Keratinocyte (primary cell): ENCODE measurements around the gene ZNF888. TPM values are rescaled to one million over a fixed set of nuclear protein-coding genes. Genes with fewer than 3 reads are reported as not detected.
"Not testable (repeated sequence)": the region's sequence is repeated elsewhere in the genome, so short reads cannot be mapped to it uniquely, and the experiment has no call there.

Source experiments
- DNase-seq: peaks from one replicate; pipeline ENCODE4 v3.0.0-alpha.2; 2011; ENCODE audit warnings: low read depth, missing footprints, low spot score
- FAIRE-seq: peaks from 2 replicates; lab custom pipeline; 2011; peaks lifted over from hg19 to GRCh38; lab: Jason Lieb, UNC
- H2AFZ ChIP-seq: 2 replicates; pipeline ENCODE4 v1.6.0; 2012; ENCODE audit warnings: low read length, control low read depth, inconsistent platforms; ENCODE audit not compliant: control insufficient read depth
- H3K27ac ChIP-seq: 2 replicates; pipeline ENCODE4 v1.5.1; 2011; ENCODE audit warnings: low read length; ENCODE audit not compliant: control insufficient read depth, insufficient read depth
- H3K27me3 ChIP-seq: 3 replicates; pipeline ENCODE4 v1.6.0; 2011; ENCODE audit warnings: low read length; ENCODE audit not compliant: control insufficient read depth, insufficient read depth; ENCODE audit errors: extremely low read depth
- H3K36me3 ChIP-seq, 2 experiments: 2 replicates in 1 of 2; 3 replicates in 1 of 2; pipeline ENCODE4 v1.5.1; 2011; ENCODE audit warnings: low read length in 2 of 2, mild to moderate bottlenecking in 1 of 2; ENCODE audit not compliant: control insufficient read depth in 2 of 2, insufficient read depth in 2 of 2; ENCODE audit errors: extremely low read depth in 1 of 2
- H3K4me1 ChIP-seq: 3 replicates; pipeline ENCODE4 v1.5.1; 2011; ENCODE audit warnings: low read length; ENCODE audit not compliant: control insufficient read depth, insufficient read depth; ENCODE audit errors: extremely low read depth
- H3K4me2 ChIP-seq: 3 replicates; pipeline ENCODE4 v1.6.0; 2011; ENCODE audit warnings: low read depth, low read length; ENCODE audit not compliant: control insufficient read depth, insufficient read depth; ENCODE audit errors: extremely low read depth
- H3K4me3 ChIP-seq, 3 experiments: fragments of 200-600 bp in 1 of 3; sonication (generic) in 1 of 3; 2 replicates in 2 of 3; 3 replicates in 1 of 3; pipeline ENCODE4 v1.5.1; 2011 to 2016; ENCODE audit warnings: low read length in 3 of 3, mild to moderate bottlenecking in 3 of 3, control low read depth in 2 of 3, inconsistent platforms in 1 of 3, low read depth in 1 of 3, mixed read lengths in 1 of 3, mixed run types in 1 of 3, moderate library complexity in 1 of 3; ENCODE audit not compliant: control insufficient read depth in 2 of 3, insufficient read depth in 2 of 3; ENCODE audit errors: extremely low read depth in 1 of 3
- H3K79me2 ChIP-seq: 2 replicates; pipeline ENCODE4 v1.6.0; 2012; ENCODE audit warnings: low read length; ENCODE audit not compliant: control insufficient read depth, insufficient read depth
- H3K9ac ChIP-seq: 3 replicates; pipeline ENCODE4 v1.6.0; 2011; ENCODE audit warnings: low read length; ENCODE audit not compliant: control insufficient read depth, insufficient read depth; ENCODE audit errors: extremely low read depth
- H3K9me1 ChIP-seq: 3 replicates; pipeline ENCODE4 v1.6.0; 2011; ENCODE audit warnings: low read length; ENCODE audit not compliant: control insufficient read depth, insufficient read depth; ENCODE audit errors: extremely low read depth
- H3K9me3 ChIP-seq: 2 replicates; pipeline ENCODE4 v1.5.1; 2012; ENCODE audit warnings: low read depth, low read length; ENCODE audit not compliant: control insufficient read depth
- H4K20me1 ChIP-seq: 3 replicates; pipeline ENCODE4 v1.6.0; 2011; ENCODE audit warnings: low read length; ENCODE audit not compliant: control insufficient read depth, insufficient read depth; ENCODE audit errors: extremely low read depth
- EZH2 ChIP-seq: IDR thresholded peaks from one replicate; pipeline ENCODE4 v1.6.1; 2012; ENCODE audit warnings: inconsistent platforms, mild to moderate bottlenecking, low read length, moderate library complexity
- dilution Hi-C: fragments of 300-500 bp; cut with MboI; formaldehyde crosslinking; loops from one replicate; pipeline ENCODE4 v1.7.0; 2020; ENCODE audit warnings: low sequenced_read_pairs; ENCODE audit not compliant: extremely low pct_ligation_motif_present
- polyA plus RNA-seq, 5 experiments: library from polyadenylated mRNA; depleted of rRNA in 3 of 5; stranded (reverse) in 3 of 5; stranded (forward) in 1 of 5; unstranded in 1 of 5; fragments of >200 nt; gene quantifications; 1 replicate in 1 of 5; 2 replicates in 3 of 5; 3 replicates in 1 of 5; pipeline versions ENCODE4 v1.2.1 to v1.2.3, GENCODE V29; 2011 to 2012; ENCODE audit warnings: missing spikeins in 2 of 5, low read depth in 1 of 5, low replicate concordance in 1 of 5
- TF ChIP-seq, protein P1 (sequence below), 3 experiments: IDR thresholded peaks in 1 of 3; conservative IDR thresholded peaks in 1 of 3; optimal IDR thresholded peaks in 1 of 3; 2 replicates in 2 of 3; 3 replicates in 1 of 3; pipeline versions ENCODE3 to v1.5.1; 2011; ENCODE audit warnings: low read length in 3 of 3, mild to moderate bottlenecking in 3 of 3, moderate library complexity in 2 of 3, control low read depth in 1 of 3, inconsistent platforms in 1 of 3; ENCODE audit not compliant: insufficient read depth in 2 of 3; ENCODE audit errors: extremely low read depth in 1 of 3

The ZNF888 gene
- polyA plus RNA-seq, 1 donor (not counting 4 experiments of a cell fraction or from before 2014, with no cell fraction given): 3.1 TPM

DNA sequence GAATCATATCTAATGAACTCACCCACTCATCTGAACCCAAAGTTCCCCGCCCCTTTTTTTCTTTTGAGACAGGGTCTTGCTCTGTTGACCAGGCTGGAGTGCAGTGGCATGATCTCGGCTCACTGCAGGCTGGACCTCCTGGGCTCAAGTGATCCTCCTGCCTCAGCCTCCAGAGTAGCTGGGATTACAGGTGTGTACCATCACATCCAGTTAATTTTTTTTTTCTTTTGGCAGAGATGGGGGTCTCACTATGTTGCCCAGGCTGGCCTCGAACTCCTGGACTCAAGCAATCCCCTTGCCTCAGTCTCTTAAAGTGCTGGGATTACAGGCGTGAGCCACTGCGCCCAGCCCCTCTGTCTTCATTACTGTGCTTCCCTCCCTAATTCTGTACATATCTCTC, 17.7 kb upstream of the ZNF888 start:
- FAIRE-seq, H3K9ac ChIP-seq, H3K4me2 ChIP-seq, DNase-seq, H2AFZ ChIP-seq, H3K4me1 ChIP-seq, H4K20me1 ChIP-seq, H3K9me3 ChIP-seq, H3K9me1 ChIP-seq, H3K27ac ChIP-seq, H3K27me3 ChIP-seq, H3K36me3 ChIP-seq, dilution Hi-C loops, H3K4me3 ChIP-seq: not testable (repeated sequence)
- peaks cover 13% of the 10 kb centered on the region for H3K79me2 ChIP-seq

DNA sequence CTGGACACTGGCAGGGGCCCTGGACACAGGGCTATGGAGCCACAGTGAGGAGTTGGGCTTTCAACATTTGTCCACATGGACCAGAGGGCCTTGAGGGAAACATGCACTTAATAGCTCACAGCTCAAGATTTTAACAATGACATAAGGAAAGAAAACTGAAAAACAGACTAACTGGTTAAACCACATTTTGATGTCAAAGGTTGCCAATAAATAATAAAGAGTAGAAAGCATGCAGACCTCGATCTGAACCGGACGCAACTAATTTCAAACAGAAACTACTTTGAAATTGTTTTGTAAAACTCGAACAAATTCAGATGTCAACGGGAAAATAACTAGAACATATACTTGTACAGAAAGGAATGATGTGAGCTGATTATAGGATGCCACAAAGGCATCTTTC, 15.5 kb upstream of the ZNF888 start:
- FAIRE-seq (no peak), DNase-seq (no peak)
- no peak overlapping the region for H2AFZ ChIP-seq
- H3K4me1 ChIP-seq: no peaks in the 10 kb centered on the region
- no peaks in the 10 kb centered on the region for H3K9me1 ChIP-seq
- H3K9ac ChIP-seq: no peak overlapping the region
- no peaks in the 10 kb centered on the region for H4K20me1 ChIP-seq
- no peak overlapping the region for H3K4me2 ChIP-seq
- no peak overlapping the region for H3K4me3 ChIP-seq
- no peaks in the 10 kb centered on the region for H3K27me3 ChIP-seq
- H3K79me2 ChIP-seq: peaks cover 13% of the 10 kb centered on the region
- peaks cover 0 to 1% of the 10 kb centered on the region in 2 experiments for H3K36me3 ChIP-seq
- dilution Hi-C loops: no loop called here
- H3K27ac ChIP-seq: no peak overlapping the region
- no peak for TF ChIP-seq EZH2
- TF ChIP-seq, protein P1, sequence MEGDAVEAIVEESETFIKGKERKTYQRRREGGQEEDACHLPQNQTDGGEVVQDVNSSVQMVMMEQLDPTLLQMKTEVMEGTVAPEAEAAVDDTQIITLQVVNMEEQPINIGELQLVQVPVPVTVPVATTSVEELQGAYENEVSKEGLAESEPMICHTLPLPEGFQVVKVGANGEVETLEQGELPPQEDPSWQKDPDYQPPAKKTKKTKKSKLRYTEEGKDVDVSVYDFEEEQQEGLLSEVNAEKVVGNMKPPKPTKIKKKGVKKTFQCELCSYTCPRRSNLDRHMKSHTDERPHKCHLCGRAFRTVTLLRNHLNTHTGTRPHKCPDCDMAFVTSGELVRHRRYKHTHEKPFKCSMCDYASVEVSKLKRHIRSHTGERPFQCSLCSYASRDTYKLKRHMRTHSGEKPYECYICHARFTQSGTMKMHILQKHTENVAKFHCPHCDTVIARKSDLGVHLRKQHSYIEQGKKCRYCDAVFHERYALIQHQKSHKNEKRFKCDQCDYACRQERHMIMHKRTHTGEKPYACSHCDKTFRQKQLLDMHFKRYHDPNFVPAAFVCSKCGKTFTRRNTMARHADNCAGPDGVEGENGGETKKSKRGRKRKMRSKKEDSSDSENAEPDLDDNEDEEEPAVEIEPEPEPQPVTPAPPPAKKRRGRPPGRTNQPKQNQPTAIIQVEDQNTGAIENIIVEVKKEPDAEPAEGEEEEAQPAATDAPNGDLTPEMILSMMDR (optimal IDR thresholded peaks at IDR 0.05 in 1 of 3, IDR thresholded peaks at IDR 0.05 in 1 of 3, conservative IDR thresholded peaks at IDR 0.05 in 1 of 3; ENCODE audit: extremely low read depth in 1 of 3, insufficient read depth in 2 of 3, low read length in 3 of 3): no peak
- H3K9me3 ChIP-seq: no peaks in the 10 kb centered on the region

DNA sequence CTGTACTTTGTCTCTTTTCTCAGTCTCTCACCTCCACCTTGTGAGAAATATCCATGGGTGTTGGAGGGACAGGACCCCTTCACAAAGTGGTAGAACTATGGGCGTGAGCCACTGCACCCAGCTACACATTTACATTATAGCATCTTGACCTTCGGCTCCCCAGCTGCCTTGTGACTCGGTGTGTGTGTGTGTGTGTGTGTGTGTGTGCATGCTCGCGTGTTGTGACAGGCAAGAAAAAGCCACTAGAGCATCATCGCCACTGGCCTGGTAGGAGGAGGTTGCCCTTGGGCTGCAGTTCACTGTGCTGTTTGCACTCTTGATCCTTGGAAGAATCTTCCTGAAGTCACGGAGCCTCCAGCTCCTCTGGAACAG, 13.7 kb upstream of the ZNF888 start:
- FAIRE-seq: no peak
- H2AFZ ChIP-seq: no peak overlapping the region
- H3K27ac ChIP-seq: no peak overlapping the region
- TF ChIP-seq EZH2: no peak
- TF ChIP-seq, protein P1 (optimal IDR thresholded peaks at IDR 0.05 in 1 of 3, IDR thresholded peaks at IDR 0.05 in 1 of 3, conservative IDR thresholded peaks at IDR 0.05 in 1 of 3; ENCODE audit: extremely low read depth in 1 of 3, insufficient read depth in 2 of 3, low read length in 3 of 3): no peak
- H3K27me3 ChIP-seq: no peaks in the 10 kb centered on the region
- no peaks in the 10 kb centered on the region for H3K4me1 ChIP-seq
- dilution Hi-C loops: no loop called here
- no peak overlapping the region for H3K4me3 ChIP-seq
- no peak for DNase-seq
- no peaks in the 10 kb centered on the region for H3K9me1 ChIP-seq
- peaks cover 0 to 1% of the 10 kb centered on the region in 2 experiments for H3K36me3 ChIP-seq
- no peaks in the 10 kb centered on the region for H4K20me1 ChIP-seq
- no peak overlapping the region for H3K4me2 ChIP-seq
- H3K79me2 ChIP-seq: peaks cover 15% of the 10 kb centered on the region
- H3K9me3 ChIP-seq: no peaks in the 10 kb centered on the region
- no peak overlapping the region for H3K9ac ChIP-seq
